ENCODE measurements around the gene IGFBP3. TPM values are rescaled to one million over a fixed set of nuclear protein-coding genes. Genes with fewer than 3 reads are reported as not detected.

Gene IGFBP3
- total RNA-seq, 1 donor: 1,278 TPM

DNA sequence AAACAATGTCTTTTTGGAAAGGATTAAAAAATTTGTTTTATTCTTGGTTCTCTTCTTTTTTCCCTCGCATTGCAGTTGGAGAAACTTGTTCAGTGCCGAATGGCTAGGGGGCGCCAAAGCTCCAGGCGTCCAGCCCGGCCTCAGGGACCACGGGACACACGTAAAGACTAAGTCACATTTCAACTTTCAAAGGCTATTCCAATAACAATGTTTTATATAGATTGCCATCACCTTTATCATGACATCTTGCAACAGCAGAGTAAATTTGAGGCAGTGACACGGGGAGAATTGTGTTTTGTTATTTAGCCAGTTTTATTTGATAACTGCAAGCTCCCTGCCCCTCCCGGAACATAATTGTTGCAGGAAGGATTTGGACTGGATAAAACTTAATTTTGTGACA is 2.2 kb upstream of the IGFBP3 start:
- no peak overlapping the region for H3K4me3 ChIP-seq (ENCODE audit: low read depth, low read length)
- peak; percentile 98 for TF ChIP-seq CTCF (IDR thresholded peaks at IDR 0.05; ENCODE audit: insufficient read depth, low read length)
- peak; percentile 81 for DNase-seq (ENCODE audit: low read depth)

GRCh38 chr7:45922810-45923209 is 1.7 kb upstream of the IGFBP3 start:
- DNase-seq (ENCODE audit: low read depth): no peak
- TF ChIP-seq CTCF (IDR thresholded peaks at IDR 0.05; ENCODE audit: insufficient read depth, low read length): no peak
- H3K4me3 ChIP-seq (ENCODE audit: low read depth, low read length): peak overlapping the region; percentile 36

- H3K4me3 ChIP-seq (ENCODE audit: low read depth, low read length): peak overlapping the region; percentile 72
- TF ChIP-seq CTCF (IDR thresholded peaks at IDR 0.05; ENCODE audit: insufficient read depth, low read length): peak; percentile 99
- peak; percentile 78 for DNase-seq (ENCODE audit: low read depth)
Measured at GRCh38 chr7:45921699-45922519, 837 bp upstream of the IGFBP3 start.

DNA sequence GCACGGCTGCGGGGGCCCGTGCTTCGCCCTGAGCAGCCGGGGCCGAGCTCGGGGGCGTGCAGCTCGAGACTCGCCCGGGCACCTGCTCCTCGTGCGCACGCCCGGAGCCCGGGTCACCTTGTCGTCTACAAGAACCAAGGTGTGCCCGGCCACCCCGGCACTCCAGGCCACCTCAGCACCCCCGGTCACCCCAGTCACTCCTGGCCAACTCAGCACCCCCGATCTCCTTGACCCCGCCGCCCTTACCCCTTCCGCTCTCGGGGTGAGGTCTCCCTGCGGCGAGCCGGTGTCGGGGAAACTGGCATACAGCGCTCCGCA is 268 bp upstream of the IGFBP3 start:
- no peak for TF ChIP-seq CTCF (IDR thresholded peaks at IDR 0.05; ENCODE audit: insufficient read depth, low read length)
- no peak for DNase-seq (ENCODE audit: low read depth)
- H3K4me3 ChIP-seq (ENCODE audit: low read depth, low read length): peak overlapping the region; percentile 72

- peak; percentile 22 for DNase-seq (ENCODE audit: low read depth)
- peak overlapping the region; percentile 72 for H3K4me3 ChIP-seq (ENCODE audit: low read depth, low read length)
Measured at GRCh38 chr7:45919993-45920459, 1.0 kb downstream of the IGFBP3 start.

GRCh38 chr7:45919231-45919784 is 1.8 kb downstream of the IGFBP3 start:
- DNase-seq (ENCODE audit: low read depth): peak; percentile 20
- no peak for TF ChIP-seq CTCF (IDR thresholded peaks at IDR 0.05; ENCODE audit: insufficient read depth, low read length)
- H3K4me3 ChIP-seq (ENCODE audit: low read depth, low read length): peak overlapping the region; percentile 72

More at GRCh38 chr7:45919993-45920459, 1.0 kb downstream of the IGFBP3 start:
- TF ChIP-seq CTCF (IDR thresholded peaks at IDR 0.05; ENCODE audit: insufficient read depth, low read length): peak; percentile 7
